ENCODE data around the gene B4GAT1. TPM values are rescaled to one million over a fixed set of nuclear protein-coding genes. Genes with fewer than 3 reads are reported as not detected.

B4GAT1 gene
- total and polyA plus RNA-seq, 2 donors (not counting 3 experiments of a cell fraction or from before 2014, with no cell fraction given): 21.2 to 21.6 TPM

DNA sequence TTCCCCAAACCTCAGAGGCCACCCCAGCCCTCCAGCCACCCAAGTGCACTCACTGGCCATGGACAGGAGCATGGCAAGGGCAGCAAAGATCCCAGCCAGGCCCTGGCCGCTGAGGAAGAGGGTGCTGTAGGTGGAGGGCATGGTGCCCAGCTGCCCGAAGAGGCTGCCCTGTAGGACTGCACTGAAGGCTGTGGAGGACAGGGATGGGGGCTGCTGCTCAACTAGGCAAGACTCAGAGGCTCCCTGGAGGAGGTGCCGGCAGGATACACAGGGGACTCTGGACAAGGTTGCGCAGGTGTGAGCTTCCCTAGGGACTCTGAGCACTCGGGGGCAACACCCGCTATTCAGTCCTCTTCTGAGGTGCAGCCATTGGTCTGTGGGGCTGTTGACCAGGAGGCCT is 21.1 kb upstream of the B4GAT1 start:
- H3K9me1 ChIP-seq (replicated peaks; ENCODE audit: control insufficient read depth, extremely low read depth, insufficient read depth, low read length): no peaks in the 10 kb centered on the region
- H4K20me1 ChIP-seq (replicated peaks; ENCODE audit: control insufficient read depth, extremely low read depth, insufficient read depth, low read length): no peaks in the 10 kb centered on the region
- H2AFZ ChIP-seq (ENCODE audit: low read depth, low read length): no peak overlapping the region
- H3K36me3 ChIP-seq (ENCODE audit: control insufficient read depth in 2 of 2, extremely low read depth in 1 of 2, insufficient read depth in 2 of 2, low read length in 2 of 2): no peaks in the 10 kb centered on the region
- ChIA-PET POLR2A (no interaction called here), CTCF (no interaction called here)
- no peak for DNase-seq (ENCODE audit: low read depth, low spot score)
- H3K79me2 ChIP-seq (ENCODE audit: control insufficient read depth, insufficient read depth, low read length): no peaks in the 10 kb centered on the region
- H3K9me3 ChIP-seq (replicated peaks; ENCODE audit: control insufficient read depth, insufficient read depth, low read length): no peaks in the 10 kb centered on the region
- peaks cover 10 to 14% of the 10 kb centered on the region in 2 experiments for H3K27me3 ChIP-seq (ENCODE audit: control insufficient read depth in 2 of 2, insufficient read depth in 2 of 2, low read length in 2 of 2)
- FAIRE-seq: no peak
- H3K9ac ChIP-seq (replicated peaks; ENCODE audit: extremely low read depth, insufficient read depth, low read length): no peak overlapping the region
- TF ChIP-seq MYC (IDR thresholded peaks at IDR 0.05; ENCODE audit: low read depth, low read length) (no peak), POLR2A (IDR thresholded peaks at IDR 0.05; ENCODE audit: low read depth, low read length) (no peak), CTCF (IDR thresholded peaks at IDR 0.05; ENCODE audit: extremely low read depth in 1 of 2, insufficient read depth in 1 of 2, low read depth in 1 of 2, low read length in 2 of 2) (no peak), FOS (IDR thresholded peaks at IDR 0.05; ENCODE audit: borderline replicate concordance, insufficient read depth, low read length) (no peak), GATA2 (IDR thresholded peaks at IDR 0.05; ENCODE audit: insufficient read depth, insufficient read length, low read depth, low read length) (no peak), JUN (IDR thresholded peaks at IDR 0.05; ENCODE audit: borderline replicate concordance, insufficient read depth, insufficient read length, low read depth) (no peak), EZH2 (IDR thresholded peaks at IDR 0.05; ENCODE audit: borderline replicate concordance, low read depth, low read length, severe bottlenecking) (no peak), POLR2AphosphoS5 (IDR thresholded peaks at IDR 0.05; ENCODE audit: insufficient read depth, low read depth, low read length) (no peak)
- TF ChIP-seq, protein P1, sequence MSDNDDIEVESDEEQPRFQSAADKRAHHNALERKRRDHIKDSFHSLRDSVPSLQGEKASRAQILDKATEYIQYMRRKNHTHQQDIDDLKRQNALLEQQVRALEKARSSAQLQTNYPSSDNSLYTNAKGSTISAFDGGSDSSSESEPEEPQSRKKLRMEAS (IDR thresholded peaks at IDR 0.05; ENCODE audit: insufficient read depth, insufficient read length): no peak
- BruUV-seq (replicated peaks): no TSS peak
- dilution Hi-C loops (cut with MboI; ENCODE audit: extremely low pct_ligation_motif_present, low sequenced_read_pairs): no loop called here
- H3K4me1 ChIP-seq (ENCODE audit: control insufficient read depth, extremely low read depth, insufficient read depth, low read length): peaks cover 7% of the 10 kb centered on the region
- no peak overlapping the region for H3K27ac ChIP-seq (ENCODE audit: insufficient read depth, low read depth, low read length)
- intact Hi-C loops (cut with micrococcal nuclease): no loop called here
- H3K4me3 ChIP-seq (replicated peaks in 1 of 3; ENCODE audit: insufficient read depth in 1 of 3, low read depth in 1 of 3, low read length in 3 of 3): no peak overlapping the region
- H3K4me2 ChIP-seq (ENCODE audit: insufficient read depth, low read length): no peak overlapping the region
